Smooth muscle cell (in vitro differentiated cells): ENCODE measurements around the gene EXTL1. TPM values are rescaled to one million over a fixed set of nuclear protein-coding genes. Genes with fewer than 3 reads are reported as not detected.

Experiments used
- DNase-seq: peaks from one replicate; lab custom pipeline; 2025; ENCODE audit not compliant: unreplicated experiment; lab: John Stamatoyannopoulos, UW
- H2AFZ ChIP-seq: fragments of 200-600 bp; sonication (generic); 2 replicates; pipeline ENCODE4 v1.6.0; 2016; ENCODE audit warnings: antibody characterized with exemption, low read depth, mild to moderate bottlenecking
- H3F3A ChIP-seq: fragments of 200-600 bp; sonication (generic); 2 replicates; pipeline ENCODE4 v1.6.0; 2017; ENCODE audit warnings: antibody characterized with exemption, low read depth
- H3K27ac ChIP-seq: fragments of 200-600 bp; sonication (generic); 2 replicates; pipeline ENCODE4 v1.5.1; 2016; ENCODE audit warnings: low read depth, mild to moderate bottlenecking
- H3K27me3 ChIP-seq: fragments of 200-600 bp; sonication (generic); 2 replicates; pipeline ENCODE4 v1.6.1; 2016; ENCODE audit warnings: low read depth, mild to moderate bottlenecking
- H3K36me3 ChIP-seq: fragments of 200-600 bp; sonication (generic); 2 replicates; pipeline ENCODE4 v1.5.1; 2016; ENCODE audit warnings: low read depth
- H3K4me1 ChIP-seq: fragments of 200-600 bp; sonication (generic); 2 replicates; pipeline ENCODE4 v1.5.1; 2016; ENCODE audit warnings: low read depth
- H3K4me2 ChIP-seq: fragments of 200-600 bp; sonication (generic); 2 replicates; pipeline ENCODE4 v1.6.0; 2016; ENCODE audit warnings: mild to moderate bottlenecking
- H3K4me3 ChIP-seq: fragments of 200-600 bp; sonication (generic); 2 replicates; pipeline ENCODE4 v1.5.1; 2016; ENCODE audit warnings: mild to moderate bottlenecking
- H3K79me2 ChIP-seq: fragments of 200-600 bp; sonication (generic); 2 replicates; pipeline ENCODE4 v1.6.0; 2016; ENCODE audit warnings: low read depth, mild to moderate bottlenecking
- H3K9ac ChIP-seq: fragments of 200-600 bp; sonication (generic); 2 replicates; pipeline ENCODE4 v1.6.0; 2016; ENCODE audit warnings: low read depth
- H3K9me3 ChIP-seq: fragments of 200-600 bp; sonication (generic); replicated peaks from 2 replicates; pipeline ENCODE4 v1.5.1; 2016; ENCODE audit warnings: low read depth
- H4K20me1 ChIP-seq: fragments of 200-600 bp; sonication (generic); 2 replicates; pipeline ENCODE4 v1.6.0; 2016; ENCODE audit warnings: low read depth
- CTCF ChIP-seq: fragments of 200-600 bp; sonication (generic); IDR thresholded peaks from 2 replicates; pipeline ENCODE4 v1.5.1; 2017; ENCODE audit warnings: borderline replicate concordance, mild to moderate bottlenecking, antibody characterized with exemption; ENCODE audit not compliant: insufficient read depth, poor library complexity, severe bottlenecking
- WGBS: methylation state at CpG from one replicate; pipeline ENCODE4 v1.1.7; 2016; ENCODE audit warnings: low lambda C conversion rate; 5-methylcytosine and 5-hydroxymethylcytosine counted together
- polyA plus RNA-seq: library from polyadenylated mRNA; unstranded; fragments of >200 nt; fragmentation: Nextera tagmentation; extraction: Ambion mirVana; gene quantifications from 2 replicates; pipeline ENCODE4 v1.2.1, GENCODE V29; 2016
- total RNA-seq: library from RNA; depleted of rRNA; stranded (reverse); fragments of >200 nt; gene quantifications from 2 replicates; pipeline ENCODE4 v1.2.3, GENCODE V29; 2014

Gene EXTL1
- total and polyA plus RNA-seq, 2 experiments from 2014 or later: 11.2 to 25.8 TPM

GRCh38 chr1:26009796-26010447 lies 11.7 kb upstream of the EXTL1 start:
- H3K9ac ChIP-seq: no peak overlapping the region
- H3K27ac ChIP-seq: no peak overlapping the region
- DNase-seq: no peak
- H3K4me3 ChIP-seq: no peak overlapping the region
- WGBS: 57% methylated on average over 4 of the region's 6 CpGs
- H3K9me3 ChIP-seq: no peaks in the 10 kb centered on the region
- H3F3A ChIP-seq: no peaks in the 10 kb centered on the region
- H3K79me2 ChIP-seq: no peaks in the 10 kb centered on the region
- no peak for TF ChIP-seq CTCF
- H3K4me2 ChIP-seq: no peak overlapping the region
- no peaks in the 10 kb centered on the region for H3K27me3 ChIP-seq
- no peak overlapping the region for H2AFZ ChIP-seq
- no peaks in the 10 kb centered on the region for H3K4me1 ChIP-seq
- H3K36me3 ChIP-seq: no peaks in the 10 kb centered on the region
- no peaks in the 10 kb centered on the region for H4K20me1 ChIP-seq

- no peak overlapping the region for H2AFZ ChIP-seq
- H3K9ac ChIP-seq: no peak overlapping the region
- no peaks in the 10 kb centered on the region for H4K20me1 ChIP-seq
- H3K79me2 ChIP-seq: no peaks in the 10 kb centered on the region
- H3F3A ChIP-seq: no peaks in the 10 kb centered on the region
- H3K9me3 ChIP-seq: no peaks in the 10 kb centered on the region
- H3K27me3 ChIP-seq: no peaks in the 10 kb centered on the region
- H3K27ac ChIP-seq: no peak overlapping the region
- DNase-seq: no peak
- 53% methylated on average over 3 of the region's 3 CpGs for whole genome bisulfite sequencing
- no peak for TF ChIP-seq CTCF
- no peaks in the 10 kb centered on the region for H3K36me3 ChIP-seq
- no peak overlapping the region for H3K4me3 ChIP-seq
- no peaks in the 10 kb centered on the region for H3K4me1 ChIP-seq
- H3K4me2 ChIP-seq: no peak overlapping the region
These were observed 10.8 kb upstream of the EXTL1 start for GRCh38 chr1:26010825-26011224.

- H3K4me3 ChIP-seq: no peak overlapping the region
- H3K4me2 ChIP-seq: no peak overlapping the region
- WGBS: 58% methylated on average over 3 of the region's 3 CpGs
- no peaks in the 10 kb centered on the region for H3K36me3 ChIP-seq
- H3K27ac ChIP-seq: no peak overlapping the region
- H3K9ac ChIP-seq: no peak overlapping the region
- H3F3A ChIP-seq: peaks cover under 1% of the 10 kb centered on the region
- H3K9me3 ChIP-seq: no peaks in the 10 kb centered on the region
- no peak overlapping the region for H2AFZ ChIP-seq
- peaks cover 11% of the 10 kb centered on the region for H3K4me1 ChIP-seq
- H4K20me1 ChIP-seq: no peaks in the 10 kb centered on the region
- TF ChIP-seq CTCF: no peak
- no peaks in the 10 kb centered on the region for H3K27me3 ChIP-seq
- no peak for DNase-seq
- H3K79me2 ChIP-seq: no peaks in the 10 kb centered on the region
These were observed 8.7 kb upstream of the EXTL1 start for GRCh38 chr1:26012864-26013263.

- H3K27ac ChIP-seq: no peak overlapping the region
- H3K36me3 ChIP-seq: no peaks in the 10 kb centered on the region
- no peaks in the 10 kb centered on the region for H3K79me2 ChIP-seq
- H3K4me1 ChIP-seq: peaks cover 19% of the 10 kb centered on the region
- H3F3A ChIP-seq: peaks cover 12% of the 10 kb centered on the region
- H3K9me3 ChIP-seq: no peaks in the 10 kb centered on the region
- H3K9ac ChIP-seq: no peak overlapping the region
- DNase-seq: no peak
- no peak overlapping the region for H3K4me2 ChIP-seq
- no peak for TF ChIP-seq CTCF
- H3K4me3 ChIP-seq: no peak overlapping the region
- WGBS: 87% methylated on average over 2 of the region's 2 CpGs
- H3K27me3 ChIP-seq: no peaks in the 10 kb centered on the region
- H2AFZ ChIP-seq: no peak overlapping the region
- no peaks in the 10 kb centered on the region for H4K20me1 ChIP-seq
These were observed 7.4 kb upstream of the EXTL1 start for GRCh38 chr1:26014179-26014578.
